ENCODE results near the gene YLPM1. TPM values are rescaled to one million over a fixed set of nuclear protein-coding genes. Genes with fewer than 3 reads are reported as not detected.
"Not testable (repeated sequence)": the region's sequence is repeated elsewhere in the genome, so short reads cannot be mapped to it uniquely, and the experiment has no call there.

The YLPM1 gene
- total RNA-seq: 81.1 and 84.6 TPM in 2 replicates

GRCh38 chr14:74762917-74763802 is at the start of gene YLPM1:
YLPM1 (plus strand) TSS chr14:74763316; CDS start chr14:74763490, 174 bp downstream.
- intact Hi-C loops (cut with micrococcal nuclease): loop anchor here (1.0 to 10.0 kb wide), 16 partner anchors 29 to 1705 kb away; partner anchors contain the start of genes ABCD4, ACYP1, ALDH6A1 and AREL1

- intact Hi-C loops (cut with micrococcal nuclease): loop anchor here (1.0 to 5.0 kb wide), 11 partner anchors 50 to 947 kb away; partner anchors contain the start of genes ACYP1, BBOF1, DLST and EIF2B2
Observed at GRCh38 chr14:74713395-74713735, 49.8 kb upstream of the YLPM1 start.

- intact Hi-C loops (cut with micrococcal nuclease): no loop called here
Observed at GRCh38 chr14:74720526-74720925, 42.6 kb upstream of the YLPM1 start.

- intact Hi-C loops (cut with micrococcal nuclease): no loop called here
Observed at GRCh38 chr14:74723134-74723533, 40.0 kb upstream of the YLPM1 start.

- intact Hi-C loops (cut with micrococcal nuclease): no loop called here
Observed at GRCh38 chr14:74732387-74732786, 30.7 kb upstream of the YLPM1 start.

- intact Hi-C loops (cut with micrococcal nuclease): no loop called here
Observed at GRCh38 chr14:74733221-74733620, 29.9 kb upstream of the YLPM1 start.

- intact Hi-C loops (cut with micrococcal nuclease): no loop called here
Observed at GRCh38 chr14:74735125-74735524, 28.0 kb upstream of the YLPM1 start.

- intact Hi-C loops (cut with micrococcal nuclease): no loop called here
Observed at GRCh38 chr14:74737753-74738325, 25.3 kb upstream of the YLPM1 start.

- intact Hi-C loops (cut with micrococcal nuclease): no loop called here
Observed at GRCh38 chr14:74739293-74740030, 23.7 kb upstream of the YLPM1 start.

- intact Hi-C loops (cut with micrococcal nuclease): no loop called here
Observed at GRCh38 chr14:74747237-74747636, 15.9 kb upstream of the YLPM1 start.

- intact Hi-C loops (cut with micrococcal nuclease): no loop called here
Observed at GRCh38 chr14:74754157-74754556, 9.0 kb upstream of the YLPM1 start.

GRCh38 chr14:74754899-74755298 is 8.2 kb upstream of the YLPM1 start:
- intact Hi-C loops (cut with micrococcal nuclease): no loop called here

- intact Hi-C loops (cut with micrococcal nuclease): no loop called here
Observed at GRCh38 chr14:74756326-74756725, 6.8 kb upstream of the YLPM1 start.

- intact Hi-C loops (cut with micrococcal nuclease): not testable (repeated sequence)
Observed at GRCh38 chr14:74758505-74758904, 4.6 kb upstream of the YLPM1 start.

GRCh38 chr14:74763803-74764531 is 851 bp downstream of the YLPM1 start:
- intact Hi-C loops (cut with micrococcal nuclease): loop anchor here (1.0 to 10.0 kb wide), 16 partner anchors 28 to 1706 kb away; partner anchors contain the start of genes ABCD4, ACYP1, ALDH6A1 and AREL1

GRCh38 chr14:74765721-74766120 is 2.6 kb downstream of the YLPM1 start:
- intact Hi-C loops (cut with micrococcal nuclease): loop anchor here (1.0 to 10.0 kb wide), 2 partner anchors 156 to 529 kb away; no protein-coding TSS in a partner anchor

- intact Hi-C loops (cut with micrococcal nuclease): no loop called here
Observed at GRCh38 chr14:74771399-74771798, 8.3 kb downstream of the YLPM1 start.

GRCh38 chr14:74784634-74785033 is 21.5 kb downstream of the YLPM1 start:
- intact Hi-C loops (cut with micrococcal nuclease): no loop called here

GRCh38 chr14:74785056-74785613 is 22.0 kb downstream of the YLPM1 start:
- intact Hi-C loops (cut with micrococcal nuclease): no loop called here

- intact Hi-C loops (cut with micrococcal nuclease): no loop called here
Observed at GRCh38 chr14:74786796-74787315, 23.7 kb downstream of the YLPM1 start.
